Fibroblast of the conjunctiva (primary cell): ENCODE results near the gene FXN.
A peak's percentile ranks its signal among the peaks of the same experiment; 100 is the strongest.
"Not testable (repeated sequence)": the region's sequence is repeated elsewhere in the genome, so short reads cannot be mapped to it uniquely, and the experiment has no call there.

Experiments
- DNase-seq: peaks from one replicate; pipeline ENCODE4 v3.0.0-alpha.2; 2010; ENCODE audit warnings: low read depth

FXN gene

DNA sequence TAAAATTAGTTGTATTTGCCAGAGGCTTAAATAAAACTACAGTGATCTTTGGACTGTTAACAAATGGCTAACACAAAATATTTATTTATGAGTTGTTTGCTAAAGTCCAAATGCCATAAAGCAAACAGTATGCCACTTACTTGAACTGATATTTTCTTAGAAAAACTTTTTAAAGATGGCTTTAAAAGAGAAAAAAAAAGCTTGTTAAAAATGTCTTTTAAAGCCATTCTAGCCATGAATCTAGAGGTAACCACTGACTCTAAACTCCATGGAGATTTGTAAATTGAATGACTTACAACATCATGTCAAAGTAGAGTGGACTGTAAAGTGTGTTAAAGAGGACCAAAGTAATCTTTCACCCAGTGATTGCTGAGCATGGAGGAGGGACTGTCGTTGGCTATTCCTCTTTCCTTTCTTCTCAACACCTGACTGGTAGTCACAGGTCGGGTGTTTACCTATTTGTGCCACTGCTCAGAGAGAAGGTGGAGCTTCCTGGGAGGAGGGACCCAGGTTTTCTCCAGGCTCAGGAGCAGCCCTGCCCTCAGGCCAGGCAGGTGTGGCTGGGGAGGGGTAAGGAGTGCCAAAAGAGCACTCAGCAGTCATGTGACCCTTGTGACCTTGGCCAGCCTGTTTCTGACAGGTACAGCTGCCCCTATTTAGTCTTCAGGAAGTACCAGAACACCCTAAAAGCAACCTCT, 69.4 kb downstream of the FXN start:
- no peak for DNase-seq

DNA sequence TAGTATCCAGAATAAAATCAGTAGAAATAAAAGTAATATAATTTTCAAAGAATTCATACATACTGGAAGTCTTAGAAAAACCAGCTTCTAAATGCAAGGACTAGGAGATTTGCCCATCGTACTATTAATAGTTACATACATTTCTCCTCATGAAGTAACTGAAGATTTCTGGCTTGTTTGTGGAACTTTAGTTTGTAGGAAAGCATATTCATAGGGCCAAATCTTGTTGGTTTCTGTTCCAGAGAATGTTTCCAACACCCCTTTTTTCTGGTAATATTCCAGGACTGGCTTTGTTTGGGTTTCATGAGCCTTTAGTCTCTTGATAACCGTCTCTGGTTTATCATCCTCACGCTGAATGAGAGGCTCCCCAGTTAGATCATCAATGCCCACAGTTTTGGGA, 72.2 kb downstream of the FXN start:
- DNase-seq = no peak

DNA sequence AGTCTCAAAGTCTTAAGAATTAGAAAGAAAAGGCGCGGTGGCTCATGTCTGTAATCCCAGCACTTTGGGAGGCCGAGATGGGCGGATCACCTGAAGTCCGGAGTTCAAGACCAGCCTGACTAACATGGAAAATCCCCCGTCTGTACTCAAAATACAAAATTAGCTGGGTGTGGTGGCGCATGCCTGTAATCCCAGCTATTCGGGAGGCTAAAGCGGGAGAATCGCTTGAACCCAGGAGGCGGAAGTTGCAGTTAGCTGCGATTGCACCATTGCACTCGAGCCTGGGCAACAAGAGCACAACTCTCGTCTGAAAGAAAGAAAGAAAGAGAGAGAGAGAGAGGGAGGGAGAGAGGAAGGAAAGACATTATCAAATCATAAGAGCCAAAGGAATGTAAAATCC, 73.2 kb downstream of the FXN start:
- DNase-seq = not testable (repeated sequence)

- DNase-seq = no peak
Observed at GRCh38 chr9:69109152-69109551, 73.6 kb downstream of the FXN start.

DNA sequence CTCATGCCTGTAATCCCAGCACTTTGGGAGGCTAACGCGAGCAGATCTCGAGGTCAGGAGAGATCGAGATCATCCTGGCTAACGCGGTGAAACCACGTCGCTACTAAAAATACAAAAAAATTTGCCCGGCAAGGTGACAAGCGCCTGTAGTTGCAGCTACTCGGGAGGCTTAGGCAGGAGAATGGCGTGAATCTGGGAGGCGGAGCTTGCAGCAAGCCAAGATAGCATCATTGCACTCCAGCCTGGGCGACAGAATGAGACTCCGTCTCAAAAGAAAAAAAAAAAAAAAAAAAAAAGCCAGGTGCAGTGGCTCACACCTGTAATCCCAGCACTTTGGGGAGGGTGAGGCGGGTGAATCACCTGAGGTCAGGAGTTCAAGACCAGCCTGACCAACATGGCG, 77.1 kb downstream of the FXN start:
- not testable (repeated sequence) for DNase-seq

- peak; percentile 71 for DNase-seq
Observed at GRCh38 chr9:69115621-69116020, 80.1 kb downstream of the FXN start.

DNA sequence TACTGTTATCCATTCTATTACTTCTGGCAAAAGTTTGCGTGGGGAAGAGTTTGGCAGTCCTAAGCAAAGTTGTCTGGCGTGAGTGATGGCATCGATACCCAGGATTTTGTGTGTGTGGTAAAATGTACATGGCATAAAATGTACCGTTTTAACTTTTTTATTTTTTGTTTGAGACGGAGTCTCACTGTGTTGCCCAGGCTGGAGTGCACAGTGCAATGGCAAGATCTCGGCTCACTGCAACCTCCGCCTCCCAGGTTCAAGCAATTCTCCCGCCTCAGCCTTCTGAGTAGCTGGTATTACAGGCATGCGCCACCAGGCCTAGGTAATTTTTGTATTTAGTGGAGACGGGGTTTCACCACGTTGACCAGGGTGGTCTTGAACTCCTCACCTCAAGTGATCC, 83.1 kb downstream of the FXN start:
- no peak for DNase-seq

DNA sequence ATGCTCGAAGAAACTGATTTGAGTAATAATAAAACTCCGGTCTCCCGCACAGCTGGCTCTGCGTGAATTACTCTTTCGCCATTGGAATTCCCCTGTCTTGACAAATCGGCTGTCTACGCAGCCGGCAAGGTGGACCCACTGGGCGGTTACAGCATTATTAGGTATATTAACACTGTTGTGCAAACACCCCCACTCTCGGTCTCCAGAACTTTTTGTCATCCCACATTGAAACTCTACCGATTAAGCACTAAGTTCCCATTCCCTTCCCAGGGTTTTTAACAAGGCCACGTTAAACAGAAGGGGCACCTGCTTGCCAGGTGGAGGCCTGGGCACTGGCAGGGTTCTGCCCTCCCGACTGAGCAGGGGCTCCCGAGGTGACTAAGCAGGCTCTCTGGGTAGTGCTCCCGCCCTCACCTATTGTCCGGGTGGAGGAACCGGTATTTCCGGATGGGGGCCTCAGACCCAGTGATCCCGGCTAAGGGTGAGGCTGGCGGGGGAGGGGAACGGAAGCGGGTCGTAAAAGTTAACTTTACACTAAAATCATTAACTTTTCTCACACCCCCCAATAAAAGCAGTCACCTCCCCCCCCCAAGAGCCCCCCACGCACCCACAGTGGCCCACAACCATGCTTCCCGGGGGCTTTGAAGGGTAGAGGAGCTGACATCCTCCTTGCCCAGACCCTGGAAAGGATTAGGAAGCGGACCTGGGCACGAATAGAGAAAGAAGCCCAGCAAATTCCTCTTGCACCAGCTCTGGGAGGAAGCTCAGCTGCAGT, 85.0 kb downstream of the FXN start:
- DNase-seq = no peak

- DNase-seq = no peak
Observed at GRCh38 chr9:69121155-69122081, 85.9 kb downstream of the FXN start.

DNA sequence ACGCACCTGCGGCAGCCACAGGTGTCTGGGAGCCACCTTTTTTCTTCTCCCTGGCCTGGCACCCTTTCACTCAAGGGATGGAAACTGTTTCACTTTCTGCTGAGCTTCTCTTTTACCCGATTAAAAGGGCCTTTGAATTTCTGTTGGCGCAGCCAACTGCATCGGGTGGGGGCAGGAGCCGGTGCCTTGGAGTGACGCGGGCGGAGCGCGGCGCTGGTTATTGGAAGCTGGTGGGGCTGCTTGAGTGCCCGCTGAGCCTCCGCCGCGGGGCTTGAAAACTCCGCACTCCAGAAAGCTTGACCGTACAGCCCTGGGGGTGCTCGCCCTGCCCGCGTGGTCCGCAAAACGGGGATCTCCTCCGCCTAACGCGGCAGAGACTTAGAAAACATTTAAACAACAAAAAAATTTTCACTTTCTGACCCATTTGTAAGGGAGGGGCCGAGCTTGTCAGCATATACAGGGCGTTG, 86.6 kb downstream of the FXN start:
- peak; percentile 30 for DNase-seq

- peak; percentile 52 for DNase-seq
Observed at GRCh38 chr9:69122549-69123141, 87.1 kb downstream of the FXN start.

DNA sequence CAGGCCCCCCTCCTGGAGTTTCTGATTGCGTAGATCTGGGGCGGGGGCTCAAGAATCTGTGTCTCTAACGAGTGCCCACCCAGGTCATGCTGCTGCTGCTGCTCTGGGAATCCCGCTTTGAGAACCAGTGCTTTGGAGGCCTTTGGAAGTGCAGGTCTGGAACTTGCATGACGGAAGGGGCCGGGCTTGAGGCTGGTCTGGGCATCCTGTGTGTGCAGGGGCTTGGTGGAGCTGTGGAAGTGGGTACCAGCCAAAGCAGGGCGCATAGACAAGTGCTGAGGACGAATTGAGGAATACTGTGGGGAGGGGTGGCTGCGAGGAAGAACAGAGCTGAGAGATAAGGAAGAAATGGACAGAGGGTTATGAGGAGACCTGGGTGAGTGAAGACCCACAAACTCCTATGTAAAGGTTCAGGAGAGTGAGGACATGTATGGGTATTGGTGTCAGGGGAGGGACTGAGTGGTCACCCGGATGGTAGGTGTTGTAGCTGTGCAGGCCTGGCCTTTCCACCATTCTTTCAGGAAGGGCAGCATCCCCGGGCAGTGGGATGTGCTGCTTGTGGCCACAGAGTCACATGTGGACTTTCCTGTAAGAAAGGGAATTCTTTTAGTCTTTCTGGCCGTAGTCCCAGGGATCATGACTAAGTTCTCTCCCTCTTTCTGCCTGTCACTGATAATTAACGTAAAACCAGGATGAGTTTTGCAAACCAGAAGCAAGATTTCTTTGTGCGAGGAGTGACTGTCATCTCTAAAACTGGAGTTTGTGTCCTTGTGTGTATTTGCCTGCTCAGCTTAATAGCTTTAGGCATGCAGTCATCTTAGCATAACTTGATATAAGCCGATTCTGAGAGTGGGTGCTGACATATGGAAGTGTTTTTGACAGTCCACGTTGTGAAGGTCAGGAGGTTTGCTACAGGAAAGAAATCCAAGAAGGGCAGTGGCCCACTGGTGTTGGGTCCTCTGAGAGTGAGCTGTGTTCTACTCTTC, 95.2 kb downstream of the FXN start:
- DNase-seq = no peak

DNA sequence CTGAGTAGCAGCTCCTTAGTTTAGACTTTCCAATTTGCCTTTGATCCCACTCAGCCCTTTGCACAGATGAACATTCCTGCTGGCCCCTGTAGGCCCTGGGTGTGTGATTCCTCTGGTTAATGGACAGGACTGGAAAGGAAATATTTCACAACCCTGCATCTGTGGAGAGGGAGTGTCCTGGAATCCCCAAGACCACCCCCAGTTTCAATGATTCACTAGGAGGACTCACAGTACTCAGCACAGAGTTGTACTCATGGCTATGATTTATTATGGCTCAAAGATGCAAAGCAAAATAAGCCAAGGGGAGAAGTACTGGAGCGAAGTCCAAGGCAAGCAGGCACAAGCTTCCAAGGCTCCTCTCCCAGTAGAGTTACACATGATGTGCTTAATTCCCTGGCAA, 96.1 kb downstream of the FXN start:
- peak; percentile 64 for DNase-seq

GRCh38 chr9:69132361-69132760, 96.8 kb downstream of the FXN start:
- DNase-seq = no peak

DNA sequence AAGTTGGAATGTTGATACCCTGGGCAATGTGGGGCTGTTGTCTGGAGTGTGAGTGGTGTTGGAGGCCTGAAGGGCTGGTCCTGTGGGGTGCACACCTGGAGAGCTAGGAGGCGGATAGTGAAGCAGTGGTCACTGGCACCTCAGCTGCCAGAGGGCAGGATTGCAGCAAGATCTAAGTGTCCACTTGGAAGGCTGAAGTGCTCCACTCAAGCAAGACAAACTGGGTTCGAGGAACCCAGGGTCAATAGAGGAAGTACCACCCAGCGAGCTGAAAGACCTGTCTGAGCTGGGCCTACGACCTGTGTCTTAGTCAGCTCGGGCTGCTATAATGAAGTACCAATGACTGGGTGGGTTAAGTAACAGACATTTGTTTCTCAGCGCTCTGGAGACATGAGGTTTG, 98.9 kb downstream of the FXN start:
- no peak for DNase-seq

- no peak for DNase-seq
Observed at GRCh38 chr9:69136185-69136584, 100.6 kb downstream of the FXN start.

DNA sequence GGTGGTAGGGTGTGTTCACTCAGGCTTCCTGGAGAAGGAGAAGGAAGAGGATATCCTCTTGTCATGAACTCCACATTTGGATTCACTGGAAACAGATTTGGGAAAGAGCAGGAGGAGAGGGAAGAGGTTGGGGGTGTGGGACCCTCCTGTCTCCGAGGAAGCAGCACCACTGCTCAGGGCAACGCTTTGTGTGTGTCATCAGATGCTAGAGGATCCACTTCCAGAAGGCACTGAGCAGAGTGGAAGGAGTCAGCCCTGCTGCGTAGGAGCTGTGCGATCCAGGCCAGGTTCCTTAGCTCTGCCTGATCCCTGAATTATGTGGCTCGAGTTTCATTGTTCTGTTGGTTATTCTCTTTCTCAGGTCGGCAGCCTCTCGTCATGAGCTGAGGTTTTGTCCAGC, 101.2 kb downstream of the FXN start:
- no peak for DNase-seq

DNA sequence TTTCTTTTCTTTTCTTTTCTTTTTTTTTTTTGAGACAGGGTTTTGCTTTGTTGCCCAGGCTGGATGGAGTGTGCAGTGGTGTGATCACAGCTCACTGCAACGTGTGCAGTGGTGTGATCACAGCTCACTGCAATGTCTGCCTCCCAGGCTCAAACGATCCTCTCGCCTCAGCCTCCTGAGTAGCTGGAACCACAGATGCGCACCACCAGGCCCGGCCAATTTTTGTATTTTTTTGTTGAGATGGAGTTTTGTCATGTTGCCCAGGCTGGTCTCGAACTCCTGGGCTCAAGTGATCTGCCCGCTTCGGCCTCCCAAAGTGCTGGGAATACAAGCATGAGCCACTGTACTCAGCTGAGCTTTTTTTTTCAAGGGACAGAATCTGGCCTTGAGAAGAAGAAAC, 101.8 kb downstream of the FXN start:
- DNase-seq = no peak

GRCh38 chr9:69139596-69139995, 104.0 kb downstream of the FXN start:
- no peak for DNase-seq

GRCh38 chr9:69140123-69140735, 104.7 kb downstream of the FXN start:
- DNase-seq = no peak
